Mesendoderm (in vitro differentiated cells): ENCODE data around the gene C2orf74. TPM values are rescaled to one million over a fixed set of nuclear protein-coding genes. Genes with fewer than 3 reads are reported as not detected.

Source experiments
- DNase-seq: peaks from one replicate; pipeline ENCODE4 v3.0.0; 2013
- H2AK5ac ChIP-seq: 2 replicates; pipeline ENCODE4 v1.6.1; 2013; ENCODE audit warnings: low read length, inconsistent platforms
- H2BK120ac ChIP-seq: 2 replicates; pipeline ENCODE4 v1.6.1; 2013; ENCODE audit warnings: low read depth, mild to moderate bottlenecking, low read length, moderate library complexity, mixed read lengths
- H2BK15ac ChIP-seq: replicated peaks from 2 replicates; pipeline ENCODE4 v1.6.1; 2013; ENCODE audit warnings: low read depth, mild to moderate bottlenecking, moderate library complexity
- H2BK5ac ChIP-seq: 2 replicates; pipeline ENCODE4 v1.6.1; 2013; ENCODE audit warnings: low read length, inconsistent platforms
- H3K18ac ChIP-seq: 2 replicates; pipeline ENCODE4 v1.6.1; 2013; ENCODE audit warnings: mild to moderate bottlenecking, low read length, mixed read lengths
- H3K23ac ChIP-seq: one replicate; pipeline ENCODE4 v1.6.1; 2013; ENCODE audit warnings: low read length
- H3K27ac ChIP-seq: 2 replicates; pipeline ENCODE4 v1.5.1; 2013; ENCODE audit warnings: low read depth, mild to moderate bottlenecking, inconsistent platforms, low read length, moderate library complexity
- H3K27me3 ChIP-seq: 2 replicates; pipeline ENCODE4 v1.6.1; 2013; ENCODE audit warnings: low read length, control low read depth, mild to moderate bottlenecking, inconsistent platforms; ENCODE audit not compliant: insufficient read depth, poor library complexity
- H3K36me3 ChIP-seq: 2 replicates; pipeline ENCODE4 v1.6.1; 2013; ENCODE audit warnings: low read length, inconsistent platforms; ENCODE audit not compliant: control insufficient read depth, insufficient read depth
- H3K4ac ChIP-seq: one replicate; pipeline ENCODE4 v1.6.1; 2013; ENCODE audit warnings: low read depth, mild to moderate bottlenecking, low read length, moderate library complexity
- H3K4me1 ChIP-seq: 2 replicates; pipeline ENCODE4 v1.6.1; 2013; ENCODE audit warnings: low read depth, low read length, inconsistent platforms; ENCODE audit not compliant: control insufficient read depth
- H3K4me2 ChIP-seq: 2 replicates; pipeline ENCODE4 v1.6.1; 2013; ENCODE audit warnings: low read length
- H3K4me3 ChIP-seq: 2 replicates; pipeline ENCODE4 v1.5.1; 2013; ENCODE audit warnings: mild to moderate bottlenecking, low read length
- H3K56ac ChIP-seq: one replicate; pipeline ENCODE4 v1.6.1; 2013; ENCODE audit warnings: low read length
- H3K79me1 ChIP-seq: 2 replicates; pipeline ENCODE4 v1.6.1; 2013; ENCODE audit warnings: low read length, inconsistent platforms
- H3K79me2 ChIP-seq: 2 replicates; pipeline ENCODE4 v1.6.1; 2013; ENCODE audit warnings: mild to moderate bottlenecking, low read length; ENCODE audit not compliant: control insufficient read depth, insufficient read depth
- H3K9ac ChIP-seq: 2 replicates; pipeline ENCODE4 v1.6.1; 2013; ENCODE audit warnings: low read length, inconsistent platforms
- H4K5ac ChIP-seq: one replicate; pipeline ENCODE4 v1.6.1; 2013; ENCODE audit warnings: low read length
- H4K8ac ChIP-seq: one replicate; pipeline ENCODE4 v1.6.1; 2013; ENCODE audit warnings: low read depth, mild to moderate bottlenecking, control low read depth, low read length, moderate library complexity
- WGBS: extraction: QIAGEN DNeasy Blood & Tissue Kit; methylation state at CpG from one replicate; pipeline ENCODE4 v1.1.7; 2013; ENCODE audit warnings: low lambda C conversion rate, missing lambda C conversion rate; ENCODE audit not compliant: insufficient coverage; ENCODE audit errors: extremely low coverage; 5-methylcytosine and 5-hydroxymethylcytosine counted together
- polyA plus RNA-seq, 2 experiments: library from polyadenylated mRNA; stranded (reverse); fragments of 200-250 nt; gene quantifications; one replicate each; pipeline ENCODE4 v1.2.3, GENCODE V29; 2013

The C2orf74 gene
- 14.5 TPM for polyA plus RNA-seq (2013, experiment 1 of 2)
- 14.4 TPM for polyA plus RNA-seq (2013, experiment 2 of 2)

DNA sequence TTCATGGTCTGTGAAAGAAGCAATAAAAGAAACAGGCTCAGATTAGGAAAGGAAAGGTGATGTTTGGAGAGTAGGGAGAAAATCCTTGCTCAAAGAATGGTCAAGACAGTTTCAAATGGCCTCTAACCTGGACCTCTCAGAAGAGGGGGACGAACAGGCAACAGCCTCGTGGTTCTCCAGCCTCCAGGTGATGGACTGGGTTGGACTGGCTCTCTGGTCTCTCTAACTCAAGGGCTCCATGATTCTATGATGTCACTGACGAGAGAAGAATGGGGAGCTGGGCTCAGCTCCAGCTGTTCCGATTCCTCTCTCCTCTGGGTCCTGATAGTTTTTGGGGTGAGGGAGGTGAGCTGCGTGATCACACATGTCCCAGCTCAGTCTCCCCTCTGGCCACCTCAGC lies at the start of gene C2orf74:
TSS of gene C2orf74 (plus strand) at position 301 of the 400 bp plus-strand sequence. CDS start 327 bp downstream, outside the sequence.
- no peak within 1 kb of the TSS for H3K18ac ChIP-seq
- DNase-seq: no peak
- no peak within 1 kb of the TSS for H3K27ac ChIP-seq
- no peak within 1 kb of the TSS for H3K9ac ChIP-seq
- no peak within 1 kb of the TSS for H3K56ac ChIP-seq
- no peak within 1 kb of the TSS for H3K23ac ChIP-seq
- no CpG with 5 or more reads among the region's 5 CpGs for WGBS
- H3K4me3 ChIP-seq: no peak within 1 kb of the TSS
- H2BK15ac ChIP-seq: no peak within 1 kb of the TSS
- H2BK120ac ChIP-seq: no peak within 1 kb of the TSS
- no peak within 1 kb of the TSS for H4K5ac ChIP-seq
- no peak within 1 kb of the TSS for H2BK5ac ChIP-seq
- no peak within 1 kb of the TSS for H4K8ac ChIP-seq
- no peak within 1 kb of the TSS for H3K4ac ChIP-seq
- no peaks in the 10 kb centered on the region for H3K36me3 ChIP-seq
- H3K4me1 ChIP-seq: peaks cover 3% of the 10 kb centered on the region
- H3K79me1 ChIP-seq: no peaks in the 10 kb centered on the region
- H3K79me2 ChIP-seq: no peaks in the 10 kb centered on the region
- no peak within 1 kb of the TSS for H3K4me2 ChIP-seq
- H3K27me3 ChIP-seq: no peaks in the 10 kb centered on the region
- no peak within 1 kb of the TSS for H2AK5ac ChIP-seq

DNA sequence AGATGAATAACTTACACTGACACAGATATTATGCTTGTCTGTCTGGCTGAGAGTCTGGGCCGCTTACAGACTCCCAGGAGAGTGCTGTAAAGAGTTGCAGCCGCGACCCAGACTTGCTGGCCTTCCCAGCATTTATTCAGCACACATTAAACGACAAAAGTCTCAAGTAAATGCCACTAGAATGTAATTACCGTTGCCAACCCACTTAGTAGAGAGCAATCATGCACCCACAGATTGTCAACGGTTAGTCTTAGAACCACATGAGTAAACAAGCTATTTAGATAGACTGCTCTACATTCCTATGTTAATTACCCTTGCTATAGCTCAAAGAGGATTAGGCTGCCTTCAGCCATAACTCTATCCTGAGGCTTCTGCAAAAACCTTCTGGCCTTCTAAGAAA lies 47.8 kb upstream of the C2orf74 start:
- H2BK5ac ChIP-seq: no peak overlapping the region
- no peak overlapping the region for H2AK5ac ChIP-seq
- no peak overlapping the region for H3K27ac ChIP-seq
- peaks cover 2% of the 10 kb centered on the region for H3K36me3 ChIP-seq
- no peak overlapping the region for H3K4me3 ChIP-seq
- H3K23ac ChIP-seq: no peak overlapping the region
- no peaks in the 10 kb centered on the region for H3K79me1 ChIP-seq
- H3K18ac ChIP-seq: no peak overlapping the region
- no CpG with 5 or more reads among the region's 6 CpGs for WGBS
- H3K79me2 ChIP-seq: no peaks in the 10 kb centered on the region
- no peak overlapping the region for H3K56ac ChIP-seq
- DNase-seq: peak; percentile 58
- no peaks in the 10 kb centered on the region for H3K4me1 ChIP-seq
- H3K4me2 ChIP-seq: no peak overlapping the region
- no peak overlapping the region for H2BK15ac ChIP-seq
- no peak overlapping the region for H4K5ac ChIP-seq
- H4K8ac ChIP-seq: no peak overlapping the region
- H3K9ac ChIP-seq: no peak overlapping the region
- H3K27me3 ChIP-seq: no peaks in the 10 kb centered on the region
- H3K4ac ChIP-seq: no peak overlapping the region
- no peak overlapping the region for H2BK120ac ChIP-seq

DNA sequence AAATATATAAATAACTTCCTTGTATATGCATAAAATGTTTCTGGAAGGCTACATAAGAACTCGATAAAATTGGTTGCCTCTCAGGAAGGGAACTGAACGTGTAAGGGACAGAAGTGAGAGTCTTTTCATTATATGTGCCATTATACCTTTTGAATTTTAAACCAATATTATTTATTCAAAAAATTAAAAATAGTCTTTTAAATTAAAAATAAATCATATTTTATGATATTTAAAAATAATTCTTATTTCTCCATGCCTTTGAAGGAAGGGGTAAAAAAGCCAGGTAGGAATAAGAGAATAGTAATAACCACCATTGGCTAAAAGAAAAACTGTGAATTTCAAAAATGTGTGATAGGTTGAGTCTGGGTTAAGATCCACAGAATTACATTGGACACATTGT lies 45.7 kb upstream of the C2orf74 start:
- Histone ChIP-seq H3K9ac (no peak overlapping the region), H3K27me3 (no peaks in the 10 kb centered on the region), H2AK5ac (no peak overlapping the region), H3K4me1 (no peaks in the 10 kb centered on the region), H2BK120ac (no peak overlapping the region), H3K4ac (no peak overlapping the region), H3K79me1 (no peaks in the 10 kb centered on the region), H3K4me3 (no peak overlapping the region), H3K56ac (no peak overlapping the region), H4K5ac (no peak overlapping the region), H2BK5ac (no peak overlapping the region), H2BK15ac (no peak overlapping the region), H3K4me2 (no peak overlapping the region), H3K79me2 (no peaks in the 10 kb centered on the region), H3K23ac (no peak overlapping the region), H3K27ac (no peak overlapping the region), H3K36me3 (peaks cover 3% of the 10 kb centered on the region), H4K8ac (no peak overlapping the region), H3K18ac (no peak overlapping the region)
- no CpG with 5 or more reads among the region's 2 CpGs for WGBS
- DNase-seq: no peak

DNA sequence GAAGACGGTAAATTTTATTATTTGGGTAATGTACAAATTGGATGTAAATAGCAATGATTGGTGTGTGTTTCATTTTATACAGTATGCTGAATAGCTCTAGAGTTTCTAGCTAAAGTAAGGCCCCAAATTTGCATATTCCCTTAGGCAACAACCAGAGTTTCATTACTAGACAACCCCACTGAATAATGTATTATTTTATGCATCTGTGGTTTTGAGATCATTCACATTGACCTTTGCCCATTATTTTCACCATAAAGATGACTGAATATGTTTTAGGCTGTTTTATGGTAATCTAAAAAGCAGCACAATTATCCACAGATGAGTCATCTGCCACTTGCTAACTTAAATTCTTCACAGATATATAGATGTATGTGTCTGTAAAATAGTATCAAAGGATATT lies 44.5 kb upstream of the C2orf74 start:
- no peak overlapping the region for H2BK5ac ChIP-seq
- no peak overlapping the region for H3K27ac ChIP-seq
- H3K36me3 ChIP-seq: peaks cover 3% of the 10 kb centered on the region
- no peak overlapping the region for H3K56ac ChIP-seq
- H2AK5ac ChIP-seq: no peak overlapping the region
- no peaks in the 10 kb centered on the region for H3K79me1 ChIP-seq
- H3K4me1 ChIP-seq: no peaks in the 10 kb centered on the region
- H3K9ac ChIP-seq: no peak overlapping the region
- no peak overlapping the region for H4K5ac ChIP-seq
- H3K4me3 ChIP-seq: no peak overlapping the region
- WGBS: no CpG with 5 or more reads among the region's 1 CpG
- H2BK120ac ChIP-seq: no peak overlapping the region
- no peak overlapping the region for H2BK15ac ChIP-seq
- H3K18ac ChIP-seq: no peak overlapping the region
- H4K8ac ChIP-seq: no peak overlapping the region
- DNase-seq: no peak
- no peaks in the 10 kb centered on the region for H3K79me2 ChIP-seq
- no peak overlapping the region for H3K23ac ChIP-seq
- no peaks in the 10 kb centered on the region for H3K27me3 ChIP-seq
- H3K4me2 ChIP-seq: no peak overlapping the region
- no peak overlapping the region for H3K4ac ChIP-seq

DNA sequence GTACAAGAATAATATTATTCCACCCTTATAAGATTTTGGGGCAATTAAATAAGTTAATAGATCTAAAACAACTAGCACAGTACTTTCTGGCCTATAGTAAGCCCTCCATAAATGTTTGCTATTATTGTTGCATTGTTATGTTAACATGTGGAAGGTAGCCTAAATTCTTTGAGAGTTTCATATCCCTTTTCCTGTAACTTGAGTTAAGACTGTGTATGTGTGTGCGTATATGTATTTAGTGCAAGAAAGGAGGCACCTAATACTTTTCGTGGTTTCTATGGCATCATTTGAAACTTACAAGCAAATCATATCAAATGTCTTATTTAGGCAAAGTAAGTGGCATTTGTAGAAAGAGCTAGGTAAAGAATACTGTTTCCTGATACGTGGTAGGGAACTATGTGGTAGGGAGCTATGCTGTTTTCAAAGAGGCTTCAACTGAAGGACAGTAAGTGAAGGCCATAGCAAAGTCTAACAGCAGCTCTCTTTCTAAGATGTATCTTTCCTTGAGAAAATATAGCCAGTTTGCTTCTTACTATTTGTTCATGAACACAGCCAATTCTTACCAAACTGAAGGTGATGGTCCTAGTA lies 36.8 kb upstream of the C2orf74 start:
- Histone ChIP-seq H2AK5ac (no peak overlapping the region), H3K4me1 (no peaks in the 10 kb centered on the region), H3K36me3 (no peaks in the 10 kb centered on the region), H4K5ac (no peak overlapping the region), H3K4ac (no peak overlapping the region), H4K8ac (no peak overlapping the region), H3K79me2 (no peaks in the 10 kb centered on the region), H2BK15ac (no peak overlapping the region), H3K27me3 (no peaks in the 10 kb centered on the region), H3K18ac (no peak overlapping the region), H3K27ac (no peak overlapping the region), H2BK120ac (no peak overlapping the region), H3K23ac (no peak overlapping the region), H3K4me3 (no peak overlapping the region), H3K79me1 (no peaks in the 10 kb centered on the region), H3K4me2 (no peak overlapping the region), H2BK5ac (no peak overlapping the region), H3K9ac (no peak overlapping the region), H3K56ac (no peak overlapping the region)
- WGBS: no CpG with 5 or more reads among the region's 3 CpGs
- DNase-seq: no peak

DNA sequence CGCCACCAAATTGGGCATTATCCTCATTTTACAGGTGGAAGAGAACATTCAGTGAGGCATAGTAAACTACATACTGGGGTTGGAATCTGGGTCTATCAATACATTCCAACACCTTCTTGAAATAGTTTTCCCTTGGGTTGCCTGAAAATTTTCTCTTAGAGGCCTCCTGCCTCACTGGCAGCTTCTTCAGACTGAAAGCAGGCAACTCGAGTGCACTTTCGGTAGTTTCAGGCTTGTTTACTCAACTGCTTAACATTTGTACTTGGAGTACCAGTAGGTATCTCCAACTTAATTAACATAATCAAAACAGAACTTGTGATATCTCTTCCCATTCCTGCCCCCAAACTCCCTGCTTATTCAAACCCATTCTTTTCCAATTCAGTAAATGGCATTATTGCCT lies 36.2 kb upstream of the C2orf74 start:
- Histone ChIP-seq H2BK15ac (no peak overlapping the region), H3K4me1 (no peaks in the 10 kb centered on the region), H3K4ac (no peak overlapping the region), H3K36me3 (no peaks in the 10 kb centered on the region), H3K27me3 (no peaks in the 10 kb centered on the region), H2AK5ac (no peak overlapping the region), H3K79me1 (no peaks in the 10 kb centered on the region), H2BK120ac (no peak overlapping the region), H3K79me2 (no peaks in the 10 kb centered on the region), H3K18ac (no peak overlapping the region), H3K4me3 (no peak overlapping the region), H3K56ac (no peak overlapping the region), H3K27ac (no peak overlapping the region), H4K8ac (no peak overlapping the region), H2BK5ac (no peak overlapping the region), H3K9ac (no peak overlapping the region), H4K5ac (no peak overlapping the region), H3K4me2 (no peak overlapping the region), H3K23ac (no peak overlapping the region)
- DNase-seq: peak; percentile 6
- no CpG with 5 or more reads among the region's 3 CpGs for WGBS
